HepG2 (cell line): ENCODE results near the gene FGFR3. TPM values are rescaled to one million over a fixed set of nuclear protein-coding genes. Genes with fewer than 3 reads are reported as not detected.
A peak's percentile ranks its signal among the peaks of the same experiment; 100 is the strongest.

Source experiments
- AHR ChIP-seq: IDR thresholded peaks from 2 replicates; pipeline ENCODE4 v1.6.1; 2018; ENCODE audit warnings: missing genetic modification reagents, missing compliant biosample characterization
- BRD4 ChIP-seq: sonication (generic); formaldehyde crosslinking; IDR thresholded peaks from 2 replicates; pipeline ENCODE4 v1.4.0; 2020; ENCODE audit warnings: missing genetic modification reagents
- TBX2 ChIP-seq: sonication (generic); formaldehyde crosslinking; IDR thresholded peaks from 2 replicates; pipeline ENCODE4 v1.5.0; 2020; ENCODE audit warnings: missing genetic modification reagents, mild to moderate bottlenecking, borderline replicate concordance
- THYN1 ChIP-seq: sonication (generic); formaldehyde crosslinking; IDR thresholded peaks from 2 replicates; pipeline ENCODE4 v1.8.1; 2023; ENCODE audit warnings: low read depth, mild to moderate bottlenecking, moderate library complexity, missing genetic modification reagents, borderline replicate concordance
- ZNF138 ChIP-seq: sonication (generic); formaldehyde crosslinking; IDR thresholded peaks from 2 replicates; pipeline ENCODE4 v1.5.0; 2020; ENCODE audit warnings: mild to moderate bottlenecking, low read depth, missing genetic modification reagents
- ZNF263 ChIP-seq: sonication (generic); formaldehyde crosslinking; IDR thresholded peaks from 2 replicates; pipeline ENCODE4 v1.4.0; 2020; ENCODE audit warnings: missing genetic modification reagents
- ZNF782 ChIP-seq: sonication (generic); formaldehyde crosslinking; IDR thresholded peaks from 2 replicates; pipeline ENCODE4 v1.4.0; 2020; ENCODE audit warnings: missing genetic modification reagents, mild to moderate bottlenecking, borderline replicate concordance
- polyA plus RNA-seq, 8 experiments: library from polyadenylated mRNA; depleted of rRNA in 3 of 8; stranded (reverse) in 7 of 8; unstranded in 1 of 8; fragments of >200 nt; fragmentation: Illumina TruSeq in 4 of 8; extraction: Trizol in 4 of 8; gene quantifications; 2 replicates each; pipeline versions ENCODE4 v1.2.1 to v1.2.3, GENCODE V29; 2011 to 2016; ENCODE audit warnings: low read depth in 4 of 8, missing spikeins in 1 of 8, mixed read lengths in 1 of 8; ENCODE audit not compliant: insufficient read depth in 1 of 8
- total RNA-seq, 5 experiments: library from RNA; depleted of rRNA; stranded (reverse); fragments of >200 nt; fragmentation: Illumina TruSeq; extraction: Trizol; gene quantifications; 2 replicates each; pipeline ENCODE4 v1.2.3, GENCODE V29; 2016; ENCODE audit warnings: low read depth in 1 of 5
- TF ChIP-seq, protein P1 (sequence below): sonication (generic); formaldehyde crosslinking; IDR thresholded peaks from 2 replicates; pipeline ENCODE4 v1.4.0; 2020; ENCODE audit warnings: missing genetic modification reagents, borderline replicate concordance
- TF ChIP-seq, protein P2 (sequence below): sonication (generic); formaldehyde crosslinking; IDR thresholded peaks from 2 replicates; pipeline ENCODE4 v1.4.0; 2020; ENCODE audit warnings: mild to moderate bottlenecking, missing genetic modification reagents
- TF ChIP-seq, protein P3 (sequence below): sonication (generic); formaldehyde crosslinking; IDR thresholded peaks from 2 replicates; pipeline ENCODE4 v1.5.1; 2020; ENCODE audit warnings: mild to moderate bottlenecking, missing genetic modification reagents
- TF ChIP-seq, protein P4 (sequence below): sonication (generic); formaldehyde crosslinking; IDR thresholded peaks from 2 replicates; pipeline ENCODE4 v1.4.0; 2020; ENCODE audit warnings: mild to moderate bottlenecking, missing genetic modification reagents
- TF ChIP-seq, protein P5 (sequence below): sonication (generic); formaldehyde crosslinking; IDR thresholded peaks from 2 replicates; pipeline ENCODE4 v1.8.1; 2023; ENCODE audit warnings: mild to moderate bottlenecking, missing genetic modification reagents

The FGFR3 gene
- total and polyA plus RNA-seq, 2 of the 13 experiments (the other 11 are each of a cell fraction or from before 2014, with no cell fraction given), result 103 to 109 TPM

DNA sequence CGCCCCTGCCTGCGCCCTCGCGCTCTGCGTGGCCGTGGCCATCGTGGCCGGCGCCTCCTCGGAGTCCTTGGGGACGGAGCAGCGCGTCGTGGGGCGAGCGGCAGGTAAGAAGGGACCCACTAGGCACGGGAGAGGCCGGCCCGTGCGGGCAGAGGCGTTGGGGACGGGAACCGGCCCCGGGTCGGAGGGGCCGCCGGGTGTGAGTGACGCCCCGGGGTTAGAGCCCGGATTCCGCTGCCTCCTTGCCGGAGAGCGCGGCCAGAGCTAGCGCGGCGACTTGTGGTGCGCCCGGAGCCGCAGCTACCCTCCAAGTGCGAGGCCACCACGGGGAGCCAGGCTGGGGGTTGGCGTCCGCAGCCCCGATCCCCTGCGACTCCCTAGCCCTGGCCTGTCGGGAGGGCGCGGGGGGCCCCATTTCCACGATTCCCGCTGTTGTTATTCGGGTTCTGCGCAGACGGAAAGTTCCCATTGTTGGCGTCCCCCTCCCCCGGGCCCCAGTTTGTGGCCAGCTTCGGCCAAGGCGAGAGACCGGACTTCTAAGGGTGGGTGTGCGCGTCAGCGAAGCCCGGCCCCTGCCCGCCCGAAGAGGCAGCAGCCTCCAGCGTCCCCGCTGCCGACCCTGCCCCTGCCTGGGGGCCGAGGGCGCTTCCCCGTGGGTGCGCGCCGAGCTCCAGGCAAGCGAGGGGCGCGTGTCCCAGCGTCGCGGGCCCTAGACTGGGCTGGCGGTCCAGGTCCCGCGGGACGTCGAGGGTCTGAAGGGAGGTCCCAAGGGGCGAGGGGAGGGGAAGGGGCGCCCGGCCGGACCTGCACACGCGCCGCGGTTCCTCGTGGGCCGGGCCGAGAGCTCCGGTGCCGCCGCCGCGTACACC, 1.1 kb downstream of the FGFR3 start (continued):
- TF ChIP-seq, protein P1, sequence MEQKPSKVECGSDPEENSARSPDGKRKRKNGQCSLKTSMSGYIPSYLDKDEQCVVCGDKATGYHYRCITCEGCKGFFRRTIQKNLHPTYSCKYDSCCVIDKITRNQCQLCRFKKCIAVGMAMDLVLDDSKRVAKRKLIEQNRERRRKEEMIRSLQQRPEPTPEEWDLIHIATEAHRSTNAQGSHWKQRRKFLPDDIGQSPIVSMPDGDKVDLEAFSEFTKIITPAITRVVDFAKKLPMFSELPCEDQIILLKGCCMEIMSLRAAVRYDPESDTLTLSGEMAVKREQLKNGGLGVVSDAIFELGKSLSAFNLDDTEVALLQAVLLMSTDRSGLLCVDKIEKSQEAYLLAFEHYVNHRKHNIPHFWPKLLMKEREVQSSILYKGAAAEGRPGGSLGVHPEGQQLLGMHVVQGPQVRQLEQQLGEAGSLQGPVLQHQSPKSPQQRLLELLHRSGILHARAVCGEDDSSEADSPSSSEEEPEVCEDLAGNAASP, result no peak
- TF ChIP-seq AHR (CRISPR knock-in tag), result no peak
- TF ChIP-seq THYN1 (CRISPR knock-in tag), result no peak
- no peak for TF ChIP-seq BRD4 (CRISPR knock-in tag)
- no peak for TF ChIP-seq ZNF782 (CRISPR knock-in tag)
- TF ChIP-seq, protein P2, sequence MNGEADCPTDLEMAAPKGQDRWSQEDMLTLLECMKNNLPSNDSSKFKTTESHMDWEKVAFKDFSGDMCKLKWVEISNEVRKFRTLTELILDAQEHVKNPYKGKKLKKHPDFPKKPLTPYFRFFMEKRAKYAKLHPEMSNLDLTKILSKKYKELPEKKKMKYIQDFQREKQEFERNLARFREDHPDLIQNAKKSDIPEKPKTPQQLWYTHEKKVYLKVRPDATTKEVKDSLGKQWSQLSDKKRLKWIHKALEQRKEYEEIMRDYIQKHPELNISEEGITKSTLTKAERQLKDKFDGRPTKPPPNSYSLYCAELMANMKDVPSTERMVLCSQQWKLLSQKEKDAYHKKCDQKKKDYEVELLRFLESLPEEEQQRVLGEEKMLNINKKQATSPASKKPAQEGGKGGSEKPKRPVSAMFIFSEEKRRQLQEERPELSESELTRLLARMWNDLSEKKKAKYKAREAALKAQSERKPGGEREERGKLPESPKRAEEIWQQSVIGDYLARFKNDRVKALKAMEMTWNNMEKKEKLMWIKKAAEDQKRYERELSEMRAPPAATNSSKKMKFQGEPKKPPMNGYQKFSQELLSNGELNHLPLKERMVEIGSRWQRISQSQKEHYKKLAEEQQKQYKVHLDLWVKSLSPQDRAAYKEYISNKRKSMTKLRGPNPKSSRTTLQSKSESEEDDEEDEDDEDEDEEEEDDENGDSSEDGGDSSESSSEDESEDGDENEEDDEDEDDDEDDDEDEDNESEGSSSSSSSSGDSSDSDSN, result peak; percentile 29; the same call in 1 of the 2 replicates
- TF ChIP-seq, protein P3, sequence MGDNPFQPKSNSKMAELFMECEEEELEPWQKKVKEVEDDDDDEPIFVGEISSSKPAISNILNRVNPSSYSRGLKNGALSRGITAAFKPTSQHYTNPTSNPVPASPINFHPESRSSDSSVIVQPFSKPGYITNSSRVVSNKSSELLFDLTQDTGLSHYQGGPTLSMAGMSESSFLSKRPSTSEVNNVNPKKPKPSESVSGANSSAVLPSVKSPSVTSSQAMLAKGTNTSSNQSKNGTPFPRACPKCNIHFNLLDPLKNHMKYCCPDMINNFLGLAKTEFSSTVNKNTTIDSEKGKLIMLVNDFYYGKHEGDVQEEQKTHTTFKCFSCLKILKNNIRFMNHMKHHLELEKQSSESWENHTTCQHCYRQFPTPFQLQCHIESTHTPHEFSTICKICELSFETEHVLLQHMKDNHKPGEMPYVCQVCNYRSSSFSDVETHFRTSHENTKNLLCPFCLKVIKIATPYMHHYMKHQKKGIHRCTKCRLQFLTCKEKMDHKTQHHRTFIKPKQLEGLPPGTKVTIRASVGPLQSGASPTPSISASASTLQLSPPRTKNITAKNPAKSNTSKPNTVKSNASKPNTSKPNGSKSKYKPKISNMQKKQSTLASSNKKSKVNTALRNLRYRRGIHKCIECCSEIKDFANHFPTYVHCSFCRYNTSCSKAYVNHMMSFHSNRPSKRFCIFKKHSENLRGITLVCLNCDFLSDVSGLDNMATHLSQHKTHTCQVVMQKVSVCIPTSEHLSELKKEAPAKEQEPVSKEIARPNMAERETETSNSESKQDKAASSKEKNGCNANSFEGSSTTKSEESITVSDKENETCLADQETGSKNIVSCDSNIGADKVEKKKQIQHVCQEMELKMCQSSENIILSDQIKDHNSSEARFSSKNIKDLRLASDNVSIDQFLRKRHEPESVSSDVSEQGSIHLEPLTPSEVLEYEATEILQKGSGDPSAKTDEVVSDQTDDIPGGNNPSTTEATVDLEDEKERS, result no peak
- peak; percentile 34 for TF ChIP-seq TBX2 (CRISPR knock-in tag)
- TF ChIP-seq ZNF138, result no peak
- TF ChIP-seq, protein P4, sequence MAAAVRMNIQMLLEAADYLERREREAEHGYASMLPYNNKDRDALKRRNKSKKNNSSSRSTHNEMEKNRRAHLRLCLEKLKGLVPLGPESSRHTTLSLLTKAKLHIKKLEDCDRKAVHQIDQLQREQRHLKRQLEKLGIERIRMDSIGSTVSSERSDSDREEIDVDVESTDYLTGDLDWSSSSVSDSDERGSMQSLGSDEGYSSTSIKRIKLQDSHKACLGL (CRISPR knock-in tag), result 0 out of 2 replicates have a peak, but pooled peaks have one; percentile 36
- TF ChIP-seq, protein P5, sequence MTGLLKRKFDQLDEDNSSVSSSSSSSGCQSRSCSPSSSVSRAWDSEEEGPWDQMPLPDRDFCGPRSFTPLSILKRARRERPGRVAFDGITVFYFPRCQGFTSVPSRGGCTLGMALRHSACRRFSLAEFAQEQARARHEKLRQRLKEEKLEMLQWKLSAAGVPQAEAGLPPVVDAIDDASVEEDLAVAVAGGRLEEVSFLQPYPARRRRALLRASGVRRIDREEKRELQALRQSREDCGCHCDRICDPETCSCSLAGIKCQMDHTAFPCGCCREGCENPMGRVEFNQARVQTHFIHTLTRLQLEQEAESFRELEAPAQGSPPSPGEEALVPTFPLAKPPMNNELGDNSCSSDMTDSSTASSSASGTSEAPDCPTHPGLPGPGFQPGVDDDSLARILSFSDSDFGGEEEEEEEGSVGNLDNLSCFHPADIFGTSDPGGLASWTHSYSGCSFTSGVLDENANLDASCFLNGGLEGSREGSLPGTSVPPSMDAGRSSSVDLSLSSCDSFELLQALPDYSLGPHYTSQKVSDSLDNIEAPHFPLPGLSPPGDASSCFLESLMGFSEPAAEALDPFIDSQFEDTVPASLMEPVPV (CRISPR knock-in tag), result no peak
- 0 out of 2 replicates have a peak, but pooled peaks have one; percentile 7 for TF ChIP-seq ZNF263 (CRISPR knock-in tag)
